Measurements from ENCODE around the gene CAMKMT.

CAMKMT gene

DNA sequence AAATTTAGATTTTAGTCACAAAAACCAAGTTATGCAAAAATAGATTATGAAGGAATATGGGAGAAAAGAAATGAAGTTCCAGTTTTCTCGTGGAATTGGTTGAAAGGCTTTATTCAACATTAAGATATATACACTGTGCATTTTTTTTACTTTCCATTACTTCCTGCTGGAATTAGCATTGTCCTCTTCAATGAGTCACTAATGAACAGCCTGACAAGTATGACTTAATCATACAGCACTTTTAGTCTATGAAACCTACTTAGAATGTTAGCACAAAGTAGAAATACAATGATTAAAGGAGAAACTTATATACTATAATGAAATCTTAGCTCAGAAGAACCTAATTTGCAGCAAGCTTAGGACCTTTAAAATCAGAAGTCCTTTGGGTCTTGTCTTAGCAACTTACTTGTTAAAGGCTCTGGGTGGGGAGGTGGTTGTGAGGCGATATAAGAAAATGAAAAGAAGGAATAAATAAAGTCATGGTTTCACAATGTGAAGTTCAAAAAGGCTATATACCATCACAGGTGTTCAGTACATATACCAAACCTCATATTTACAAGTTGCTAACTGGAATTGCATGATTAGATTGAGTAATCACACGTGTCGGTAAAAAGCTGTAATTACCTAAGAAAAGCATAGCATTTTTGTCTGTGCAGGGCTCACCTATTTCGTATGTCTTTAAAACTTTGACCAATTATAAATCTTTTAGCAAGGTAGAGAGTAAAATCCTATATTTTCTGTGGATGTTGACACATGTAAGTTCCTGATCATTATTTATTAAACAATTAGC is 236.8 kb downstream of the CAMKMT start:
- no peak for DNase-seq (ENCODE audit: low spot score)

DNA sequence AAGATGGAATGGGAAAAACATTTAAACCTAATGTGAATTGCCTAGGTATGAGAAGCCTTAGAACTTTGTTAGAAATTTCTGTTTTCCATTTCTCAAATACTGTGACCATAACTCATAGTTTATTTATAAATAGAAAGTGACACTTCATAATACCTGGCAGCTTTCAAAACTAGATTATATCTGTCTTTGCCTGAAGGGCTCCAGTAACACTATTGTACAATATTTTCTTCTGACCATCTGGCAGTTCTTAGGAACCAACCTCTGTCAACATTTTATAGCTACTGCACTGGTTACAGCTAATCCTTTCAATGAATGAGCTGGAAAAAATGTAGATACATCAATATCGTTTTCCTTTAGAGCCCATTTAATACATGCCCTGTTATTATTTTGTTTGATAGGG is 237.4 kb downstream of the CAMKMT start:
- no peak for DNase-seq (ENCODE audit: low spot score)

DNA sequence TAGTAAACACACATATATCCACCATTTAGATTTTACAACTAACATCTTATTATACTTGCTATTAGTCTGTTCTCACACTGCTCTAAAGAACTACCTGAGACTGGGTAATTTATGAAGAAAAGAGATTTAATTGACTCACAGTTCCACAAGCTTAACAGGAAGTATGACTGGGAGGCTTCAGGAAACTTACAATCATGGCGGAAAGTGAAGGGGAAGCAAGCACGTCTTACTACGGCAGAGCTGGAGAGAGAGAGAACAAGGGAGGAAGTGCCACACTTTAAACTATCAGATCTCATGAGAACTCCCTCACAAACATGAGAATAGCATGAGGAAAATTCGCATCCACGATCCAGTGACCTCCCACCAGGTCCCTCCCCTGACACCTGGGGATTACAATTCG is 240.7 kb downstream of the CAMKMT start:
- DNase-seq (ENCODE audit: low spot score), result no peak

DNA sequence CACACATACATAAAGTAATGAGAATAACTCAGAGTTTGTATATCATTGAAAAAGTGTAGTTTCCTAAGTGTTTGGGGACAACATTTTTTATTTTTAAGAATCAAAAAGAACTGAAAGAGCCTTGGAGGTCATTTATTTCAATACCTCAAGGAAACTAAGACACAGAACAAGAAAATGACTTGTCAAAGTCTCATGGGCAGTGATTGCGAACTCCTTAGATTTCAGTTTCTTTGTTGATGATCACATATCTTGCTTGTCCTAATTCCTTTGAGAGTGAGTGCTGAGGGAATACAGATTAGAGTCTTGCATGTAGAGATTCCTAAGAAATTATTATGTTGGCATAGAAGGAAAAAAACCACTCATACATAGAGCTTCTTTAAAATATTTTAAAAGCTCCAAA is 243.8 kb downstream of the CAMKMT start:
- no peak for DNase-seq (ENCODE audit: low spot score)

DNA sequence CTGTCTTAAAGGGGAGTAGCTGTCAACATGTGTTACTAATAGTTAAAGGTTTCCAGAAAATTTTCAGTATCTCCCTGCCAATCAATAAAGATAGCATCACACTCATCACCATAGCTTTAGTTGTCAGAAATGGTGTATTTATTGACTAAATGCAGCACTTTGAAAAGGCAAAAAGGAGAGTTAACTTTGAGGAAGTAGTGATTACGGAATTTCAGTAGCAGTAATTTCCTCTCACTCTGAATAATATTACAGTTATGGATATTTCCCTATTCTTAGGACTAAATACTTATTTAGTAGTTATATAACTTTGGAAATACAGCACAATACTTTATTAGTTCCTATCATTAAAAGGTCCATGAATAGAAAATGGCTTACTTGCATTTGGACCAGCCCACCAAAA is 250.5 kb downstream of the CAMKMT start:
- no peak for DNase-seq (ENCODE audit: low spot score)

DNA sequence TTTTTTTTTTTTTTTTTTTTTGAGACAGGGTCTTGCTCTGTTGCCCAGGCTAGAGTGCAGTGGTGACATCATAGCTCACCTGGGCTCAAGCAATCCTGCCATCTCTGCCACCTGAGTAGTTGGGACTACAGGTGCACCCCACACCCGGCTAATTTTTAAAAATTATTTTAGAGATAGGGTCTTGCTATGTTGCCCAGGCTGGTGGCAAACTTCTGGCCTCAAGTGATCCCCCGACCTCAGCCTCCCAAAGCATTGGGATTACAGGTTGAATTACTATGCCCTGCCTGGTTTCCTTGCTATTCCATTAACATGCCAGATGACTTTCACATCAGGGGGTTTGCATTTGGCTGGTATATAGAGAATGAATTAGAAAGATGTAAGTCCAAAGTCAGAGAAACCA is 253.2 kb downstream of the CAMKMT start:
- no peak for DNase-seq (ENCODE audit: low spot score)

DNA sequence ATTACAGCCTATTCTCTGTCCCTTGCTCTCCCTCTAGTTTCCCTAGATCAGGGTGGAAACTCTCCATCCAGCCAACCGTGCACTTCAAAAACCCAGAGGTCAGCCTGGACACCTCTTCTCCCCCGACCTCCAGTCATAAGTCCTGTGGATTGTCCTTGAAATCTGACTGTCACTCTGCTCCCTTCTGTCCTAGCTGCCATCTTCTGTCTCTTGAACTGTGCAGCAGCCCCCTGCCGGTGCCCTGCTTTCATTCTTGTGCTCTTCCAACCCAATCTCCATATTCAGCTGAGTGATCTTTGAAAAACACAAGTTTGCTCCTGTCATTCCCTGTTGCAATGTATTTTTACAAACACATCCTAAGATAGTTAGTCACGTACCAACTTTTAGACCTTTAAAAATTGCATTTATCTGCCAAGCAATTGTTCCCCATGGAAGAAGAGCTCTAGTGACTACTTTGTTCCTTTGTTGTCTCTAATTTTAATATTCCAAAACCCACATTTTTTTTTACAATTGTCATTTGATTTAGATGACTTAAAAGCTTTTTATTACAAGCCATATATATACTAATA is 254.3 kb downstream of the CAMKMT start:
- no peak for DNase-seq (ENCODE audit: low spot score)

DNA sequence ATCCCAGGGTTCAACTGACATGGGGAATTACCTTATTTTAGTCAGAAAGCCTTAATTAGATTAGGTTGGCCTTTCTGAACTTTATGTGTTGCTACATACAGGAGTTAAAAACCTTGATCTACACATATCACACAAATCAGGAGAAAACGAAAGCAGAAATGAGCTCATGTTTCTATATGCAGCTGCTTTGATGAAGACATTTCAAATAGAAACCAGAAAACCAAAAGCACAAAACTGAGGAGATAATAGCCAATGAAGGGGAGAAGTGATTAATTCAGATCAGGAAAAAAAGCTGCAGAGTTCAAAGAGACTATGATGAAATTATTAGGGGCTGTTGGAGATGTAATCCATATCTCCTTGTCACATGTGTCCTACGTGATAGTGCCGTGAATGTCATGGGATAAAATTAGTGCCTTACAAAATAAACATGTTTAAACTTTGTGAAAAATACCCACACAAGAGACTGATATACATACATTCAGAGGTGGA is 255.0 kb downstream of the CAMKMT start:
- DNase-seq (ENCODE audit: low spot score), result no peak

DNA sequence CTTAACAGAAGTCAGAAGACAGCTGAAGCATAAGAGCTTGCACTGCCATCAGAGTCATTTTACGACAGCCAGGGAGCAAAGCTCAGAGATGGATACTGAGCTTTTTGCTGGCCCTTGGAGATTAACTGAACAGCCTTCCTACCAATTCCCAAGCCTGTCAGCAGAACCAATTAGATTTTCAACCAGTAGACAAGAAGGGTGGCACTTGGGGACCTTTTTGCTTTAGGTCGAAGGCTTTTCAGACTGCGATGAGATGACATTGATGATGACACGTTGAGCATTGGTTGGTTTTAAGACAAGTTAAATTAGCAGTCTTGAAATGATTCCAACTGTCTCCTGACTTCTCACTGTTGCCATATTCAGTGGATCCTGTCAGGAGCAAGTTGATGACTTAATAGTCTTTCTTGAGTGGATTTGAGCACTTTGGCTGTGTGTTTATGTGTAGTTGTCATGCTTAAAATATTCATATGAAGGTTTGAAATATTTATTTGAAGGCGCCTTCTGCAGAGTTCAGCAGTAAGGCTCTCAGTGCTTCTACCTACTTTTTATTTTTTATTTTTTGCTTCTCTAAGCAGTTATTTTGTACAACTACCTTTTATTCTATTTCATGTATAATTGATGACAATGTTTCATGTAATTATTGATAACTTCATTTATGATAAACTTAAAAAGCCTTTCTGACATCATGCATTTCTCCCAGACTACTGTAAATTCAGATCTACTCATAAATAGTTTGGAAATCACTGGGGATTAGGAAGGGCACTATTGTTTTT is 256.7 kb downstream of the CAMKMT start:
- DNase-seq (ENCODE audit: low spot score), result no peak

DNA sequence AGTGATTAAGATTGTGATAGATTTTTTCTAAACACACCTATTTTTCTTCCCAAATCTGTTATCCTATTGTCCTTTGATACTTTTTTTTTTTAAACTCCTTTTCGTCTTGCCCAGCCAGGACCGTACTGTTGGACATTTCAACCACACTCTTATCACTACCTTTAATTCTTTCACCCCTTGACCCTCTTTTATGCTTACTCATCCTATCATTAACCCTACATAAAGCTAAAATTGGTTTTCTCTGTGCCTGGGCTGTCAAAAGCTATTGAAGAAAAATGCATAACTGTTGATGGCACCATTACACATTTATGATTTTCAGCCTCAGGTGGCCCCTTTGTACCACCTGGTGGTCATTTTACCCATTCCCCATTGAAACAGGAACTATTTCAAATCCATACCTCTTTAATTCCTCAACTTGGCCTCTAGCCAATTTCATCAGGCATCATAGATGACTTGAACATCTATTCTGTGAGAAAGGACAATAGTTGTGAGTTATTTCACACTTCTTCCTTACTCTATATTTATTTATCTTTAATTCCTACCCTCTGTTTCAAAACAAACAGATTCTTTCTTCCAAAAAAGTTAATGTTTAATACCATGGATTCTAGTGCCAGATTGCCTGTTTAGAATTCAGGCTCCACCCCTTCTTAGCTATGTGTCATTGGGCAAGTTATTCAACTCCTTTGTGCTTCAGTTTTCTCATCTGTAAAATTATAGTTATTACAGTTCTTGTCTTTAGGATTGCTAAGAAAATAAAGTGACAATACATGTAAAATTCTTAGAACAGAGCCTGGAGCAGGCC is 258.6 kb downstream of the CAMKMT start:
- peak; percentile 48 for DNase-seq (ENCODE audit: low spot score)

DNA sequence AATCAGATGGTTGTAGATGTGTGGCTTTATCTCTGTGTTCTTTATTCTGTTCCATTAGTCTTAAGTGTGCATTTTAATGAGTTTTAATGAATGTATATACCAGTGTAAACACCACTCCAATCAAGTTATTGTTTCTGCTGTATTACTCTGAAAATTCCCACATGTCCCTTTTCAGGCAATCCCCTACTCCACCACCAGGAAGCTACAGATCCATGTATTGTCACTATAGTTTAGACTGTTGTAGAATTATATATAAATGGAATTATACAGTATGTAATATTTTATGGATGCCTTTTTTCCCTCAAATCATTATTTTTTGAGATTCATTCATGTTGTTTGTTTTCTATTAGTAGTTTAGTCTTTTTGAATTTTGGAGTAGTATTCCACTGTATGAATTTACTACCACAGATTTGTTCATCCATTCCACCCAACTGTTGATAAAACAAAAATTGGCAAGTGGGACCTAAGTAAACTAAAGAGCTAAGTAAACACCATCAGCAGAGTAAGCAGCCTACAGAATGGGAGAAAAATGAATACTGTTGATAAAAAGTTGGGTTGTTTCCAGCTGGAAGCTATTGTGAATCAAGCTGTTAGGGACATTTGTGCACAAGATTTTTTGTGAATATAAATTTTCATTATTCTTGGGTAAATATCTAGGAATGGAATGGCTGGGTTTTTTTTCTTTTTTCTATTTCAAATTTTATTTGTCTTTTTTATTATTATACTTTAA is 262.0 kb downstream of the CAMKMT start:
- DNase-seq (ENCODE audit: low spot score), result no peak

DNA sequence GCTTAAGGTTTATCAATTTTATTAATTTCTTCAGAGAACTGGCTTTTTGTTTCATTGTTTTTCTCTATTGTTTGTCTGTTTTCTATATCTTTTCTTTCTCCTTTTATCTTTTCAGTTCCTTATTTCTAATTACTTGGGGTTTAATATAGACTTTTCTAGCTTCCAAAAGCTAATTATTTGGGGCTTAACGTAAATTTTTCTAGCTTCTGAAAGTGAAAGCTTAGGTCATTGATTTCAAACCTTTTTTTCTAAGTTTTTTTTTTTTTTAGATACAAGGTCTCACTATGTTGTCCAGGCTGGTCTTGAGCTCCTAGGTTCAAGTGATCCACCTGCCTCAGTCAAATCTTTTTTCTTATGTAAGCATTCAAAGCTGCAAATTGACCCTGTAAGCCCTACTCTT is 266.6 kb downstream of the CAMKMT start:
- DNase-seq (ENCODE audit: low spot score), result no peak

DNA sequence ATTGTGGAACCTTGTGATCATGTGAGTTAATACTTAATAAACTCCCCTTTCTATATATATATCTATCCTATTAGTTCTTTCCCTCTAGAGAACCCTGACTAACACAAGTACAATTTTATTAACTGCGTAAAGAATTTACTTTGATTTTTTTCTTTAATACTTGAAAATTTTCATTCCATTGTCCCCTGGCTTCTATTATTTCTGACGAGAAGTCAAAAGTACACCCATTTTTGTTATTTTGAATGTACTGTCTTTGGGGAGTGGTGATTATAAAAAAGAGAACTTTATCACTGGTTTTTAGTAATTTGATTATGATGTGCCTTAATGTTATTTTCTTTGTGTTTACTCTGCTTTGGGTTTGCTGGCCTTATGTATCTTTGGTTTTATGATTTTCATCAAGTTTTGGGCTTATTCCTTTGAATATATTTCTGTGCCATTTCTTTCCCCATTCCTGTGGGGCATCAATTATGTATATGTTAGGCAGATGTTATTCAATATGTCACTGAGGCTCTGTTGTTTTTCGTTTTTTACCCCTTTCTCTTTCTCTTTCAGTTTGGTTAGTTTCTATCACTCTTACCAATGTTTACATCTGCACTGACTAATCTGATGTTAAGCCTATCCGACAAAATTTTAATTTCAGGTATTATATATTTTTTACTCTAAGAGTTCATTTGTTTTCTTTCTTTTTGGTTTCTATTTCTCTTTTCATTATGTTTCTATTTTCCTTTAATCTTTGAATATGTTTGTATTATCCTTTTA is 271.4 kb downstream of the CAMKMT start:
- DNase-seq (ENCODE audit: low spot score), result no peak

DNA sequence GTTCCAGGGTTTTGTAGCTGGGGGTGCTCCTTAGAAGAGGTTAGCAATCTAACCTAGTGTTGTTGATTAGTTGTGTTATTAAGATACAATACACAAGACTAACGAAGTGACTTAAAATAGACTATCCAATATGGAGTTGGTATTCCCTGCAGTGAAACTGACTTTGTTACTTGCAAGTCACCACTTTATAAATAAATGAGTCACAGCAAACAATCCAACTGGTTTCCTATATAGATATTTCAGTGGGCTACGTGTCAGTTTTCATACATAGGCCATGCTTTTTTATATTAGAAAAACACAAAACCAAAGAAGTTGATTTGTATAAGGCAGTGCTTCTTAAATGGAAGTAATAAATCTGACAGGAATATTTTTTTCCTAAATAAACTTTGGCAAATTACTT is 274.0 kb downstream of the CAMKMT start:
- DNase-seq (ENCODE audit: low spot score), result no peak

DNA sequence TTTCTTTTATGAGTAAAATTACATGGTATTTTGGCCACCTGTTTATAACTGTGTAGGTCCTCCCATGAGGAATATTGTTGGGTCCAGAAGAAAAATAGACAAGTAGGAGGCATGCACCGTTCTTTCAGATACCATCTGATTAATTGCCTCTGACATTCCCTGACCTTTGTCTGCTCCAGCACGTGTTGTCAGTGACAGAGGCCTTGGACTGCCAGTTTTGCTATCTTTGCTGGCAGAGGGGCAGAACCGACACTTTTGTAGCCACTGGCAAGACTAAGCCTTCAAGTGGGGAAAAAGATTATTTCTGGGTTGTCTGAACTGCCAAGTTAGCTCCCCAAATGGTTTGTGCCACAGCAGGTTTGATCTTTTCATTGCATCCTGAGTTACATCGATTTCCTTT is 276.9 kb downstream of the CAMKMT start:
- DNase-seq (ENCODE audit: low spot score), result no peak

DNA sequence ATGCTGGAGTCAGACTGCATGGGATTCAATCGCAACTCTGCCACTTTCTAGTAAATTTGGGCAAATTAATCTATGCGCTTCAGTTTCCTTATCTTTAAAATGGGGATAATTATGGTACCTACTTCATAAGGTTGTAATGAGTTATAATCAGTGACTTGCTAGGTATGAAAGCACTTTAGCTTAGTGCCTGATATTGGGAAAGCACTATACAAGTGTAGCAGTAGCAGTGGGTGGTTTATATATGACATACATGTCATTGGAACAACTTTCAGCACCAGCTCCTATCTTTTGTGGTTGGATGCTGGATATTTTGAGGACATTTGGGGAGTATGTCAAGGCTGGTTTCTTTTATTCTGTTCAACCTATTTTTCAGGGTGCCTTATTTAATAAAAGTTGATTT is 277.7 kb downstream of the CAMKMT start:
- DNase-seq (ENCODE audit: low spot score), result no peak

DNA sequence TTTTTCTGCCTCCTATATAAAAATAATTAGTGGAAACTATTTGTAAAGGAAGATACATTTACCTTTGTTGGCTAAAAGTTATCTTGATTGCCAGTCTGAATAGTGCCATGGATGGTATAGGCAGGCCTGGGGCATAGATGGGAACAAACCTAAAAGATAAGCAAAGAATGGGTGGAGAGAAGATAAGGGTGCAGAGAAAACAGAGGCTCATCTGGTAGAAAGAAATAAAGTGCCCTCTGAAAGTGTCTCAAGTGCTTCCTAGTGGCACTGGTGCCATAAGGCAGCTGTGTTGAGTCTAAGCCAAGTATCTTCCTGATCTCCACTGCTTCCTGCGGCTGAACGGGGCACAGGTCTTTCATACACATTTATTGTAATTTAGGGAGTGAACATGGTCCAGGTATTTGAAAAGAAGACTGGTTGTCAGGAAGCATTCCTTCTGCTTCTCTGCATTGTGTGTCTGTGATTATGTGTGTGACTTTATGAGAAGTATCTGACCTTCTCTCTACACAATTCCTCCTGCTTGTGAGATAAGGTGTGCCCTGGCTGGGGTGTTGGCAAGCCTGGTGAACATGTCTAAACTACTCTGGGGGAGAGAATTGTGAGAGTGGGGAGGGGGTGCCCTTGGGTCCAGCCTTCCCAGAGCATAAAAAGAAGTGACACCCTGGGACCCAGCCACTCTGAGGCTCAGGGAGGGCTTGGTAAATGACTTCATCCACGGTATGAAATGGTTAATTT is 280.5 kb downstream of the CAMKMT start:
- DNase-seq (ENCODE audit: low spot score), result no peak

DNA sequence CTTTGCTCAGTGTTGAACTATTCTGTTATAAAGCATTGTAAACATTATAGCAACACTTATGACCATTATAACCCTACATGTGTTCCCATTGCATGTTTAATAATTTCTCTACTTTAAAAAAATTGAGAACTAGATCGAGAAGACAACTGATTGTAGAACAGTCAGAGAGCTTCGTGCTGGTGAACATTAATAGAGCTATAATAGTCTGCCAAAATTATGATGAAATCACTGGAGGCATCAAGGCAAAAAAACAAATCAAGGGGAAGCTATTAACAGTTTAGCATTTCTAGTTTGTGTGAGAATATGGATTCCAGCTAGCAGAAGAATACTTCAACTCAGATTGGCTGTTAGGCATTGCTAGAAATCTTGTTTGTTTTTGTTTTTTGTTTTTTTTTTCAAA is 284.2 kb downstream of the CAMKMT start:
- DNase-seq (ENCODE audit: low spot score), result no peak

DNA sequence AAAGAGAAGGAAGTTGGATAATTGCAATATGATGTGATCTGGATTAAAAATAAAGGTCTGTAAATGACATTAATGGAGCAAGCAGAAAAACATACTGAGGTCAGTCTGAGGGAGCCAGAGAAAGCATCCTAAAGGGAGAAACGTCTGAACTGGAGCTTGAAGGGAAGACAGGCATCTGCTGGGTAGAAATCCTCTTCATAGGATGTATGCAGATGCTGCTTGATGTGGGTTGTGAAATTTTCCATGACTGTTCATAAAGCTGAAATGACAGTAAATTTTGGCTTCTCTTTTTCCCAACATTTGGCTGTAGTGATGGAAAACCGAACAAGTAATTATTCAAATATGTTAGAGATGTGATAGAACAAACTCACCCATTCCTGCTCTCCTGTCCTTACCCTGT is 287.6 kb downstream of the CAMKMT start:
- DNase-seq (ENCODE audit: low spot score), result no peak

DNA sequence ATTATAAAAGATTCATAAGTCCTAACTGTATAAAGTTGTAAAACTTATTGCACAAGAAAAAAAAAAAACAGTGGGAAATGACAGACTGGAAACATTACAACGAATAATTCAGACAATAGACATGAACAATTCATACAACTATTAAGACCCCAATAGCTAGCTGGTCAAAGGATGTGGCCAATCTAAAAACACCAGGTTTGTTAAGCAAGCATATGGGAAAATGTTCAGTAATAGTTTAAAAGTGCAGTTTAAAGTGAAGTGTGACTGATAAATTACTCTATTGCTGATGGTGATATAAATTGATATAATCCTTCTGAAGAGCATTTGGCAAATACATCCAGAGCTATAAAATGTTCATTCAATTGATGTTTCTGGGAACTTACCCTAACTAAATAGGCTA is 289.0 kb downstream of the CAMKMT start:
- no peak for DNase-seq (ENCODE audit: low spot score)
